GM21515 (cell line): ENCODE data around the gene RDH5.

Source experiments
- ATAC-seq: cut with Tn5 transposase; IDR thresholded peaks from one replicate; pipeline ENCODE4 v1.9.1; 2021; ENCODE audit not compliant: unreplicated experiment

The RDH5 gene, protein sequence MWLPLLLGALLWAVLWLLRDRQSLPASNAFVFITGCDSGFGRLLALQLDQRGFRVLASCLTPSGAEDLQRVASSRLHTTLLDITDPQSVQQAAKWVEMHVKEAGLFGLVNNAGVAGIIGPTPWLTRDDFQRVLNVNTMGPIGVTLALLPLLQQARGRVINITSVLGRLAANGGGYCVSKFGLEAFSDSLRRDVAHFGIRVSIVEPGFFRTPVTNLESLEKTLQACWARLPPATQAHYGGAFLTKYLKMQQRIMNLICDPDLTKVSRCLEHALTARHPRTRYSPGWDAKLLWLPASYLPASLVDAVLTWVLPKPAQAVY

DNA sequence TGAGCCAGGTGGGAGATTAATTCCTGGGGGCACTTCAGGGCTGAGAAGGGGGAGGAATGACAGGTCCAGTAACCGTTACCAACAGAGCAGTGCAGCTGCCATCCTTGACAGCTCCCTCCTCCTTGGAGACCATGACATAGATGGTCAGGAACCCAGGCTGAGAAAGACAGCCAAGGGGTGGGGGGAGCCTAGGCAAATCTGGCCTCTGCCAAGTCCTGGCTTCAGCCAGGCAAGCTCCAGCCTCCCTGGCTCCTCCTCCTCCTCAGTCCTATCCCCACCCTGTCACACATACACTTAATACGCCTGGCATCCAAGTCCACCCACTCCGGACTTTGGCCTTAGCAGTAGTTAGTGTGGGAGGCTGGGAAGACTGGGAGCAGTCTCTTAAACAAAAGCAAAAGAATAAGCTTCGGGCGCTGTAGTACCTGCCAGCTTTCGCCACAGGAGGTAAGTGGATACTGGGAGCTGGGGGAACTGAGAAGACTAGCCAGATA, at the start of gene RDH5:
TSS of gene RDH5 (plus strand) at position 323 of the 494 bp plus-strand sequence. CDS start 792 bp downstream, outside the sequence.
- no peak for ATAC-seq

DNA sequence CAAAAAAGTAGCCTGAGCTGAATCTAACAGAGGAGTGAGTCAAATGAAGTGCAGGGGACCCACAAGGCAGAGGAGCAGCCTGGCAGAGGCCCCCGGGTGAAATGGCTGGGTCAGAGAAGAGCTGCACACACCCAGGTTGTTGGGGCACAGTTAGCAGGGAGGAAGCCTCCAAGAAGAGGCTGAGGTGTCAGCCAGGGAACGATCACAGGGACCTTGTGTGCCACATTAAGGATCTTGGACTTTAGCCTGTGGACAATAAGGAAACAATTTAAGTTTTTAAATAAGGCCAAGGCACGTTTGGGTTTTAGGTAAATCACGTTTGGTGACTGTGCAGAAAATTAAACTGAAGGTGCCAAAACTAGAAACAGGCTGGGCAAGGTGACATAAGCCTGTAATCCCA, 48.4 kb upstream of the RDH5 start:
- no peak for ATAC-seq

DNA sequence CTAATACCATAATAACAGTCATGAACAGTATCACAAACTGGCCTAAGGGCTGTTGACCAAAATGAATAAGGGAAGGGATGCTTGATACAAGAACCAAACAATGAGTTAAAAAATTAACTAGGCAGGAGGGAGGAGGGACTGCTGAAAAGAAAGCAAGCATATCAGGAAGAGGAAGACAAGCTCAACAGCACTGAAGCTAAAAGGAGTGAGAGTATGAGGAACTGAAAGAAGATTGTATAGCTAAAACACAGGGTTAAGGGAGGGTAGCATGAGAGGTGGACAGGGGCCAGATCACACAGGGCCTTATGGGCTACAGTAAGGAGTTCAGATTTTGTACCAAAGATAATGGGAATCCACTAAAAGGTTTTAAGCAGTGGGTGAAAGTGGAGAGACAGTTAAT, 46.6 kb upstream of the RDH5 start:
- ATAC-seq = peak; percentile 98

DNA sequence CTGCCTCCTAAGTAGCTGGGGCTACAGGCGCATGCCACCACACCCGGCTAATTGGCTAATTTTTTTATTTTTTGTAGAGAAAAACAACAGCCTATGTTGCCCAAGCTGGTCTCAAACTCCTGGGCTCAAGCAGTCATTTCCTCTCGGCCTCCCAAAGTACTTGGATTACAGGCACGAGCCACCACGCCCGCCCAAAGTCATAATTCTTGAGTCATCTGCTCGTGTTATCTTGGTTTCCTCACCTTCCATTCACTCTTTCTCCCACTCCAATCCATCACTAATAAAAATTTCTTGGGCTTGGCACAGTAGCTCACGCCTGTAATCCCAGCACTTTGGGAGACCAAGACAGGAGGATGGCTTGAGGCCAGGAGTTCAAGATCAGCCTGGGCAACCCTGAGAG, 44.5 kb upstream of the RDH5 start:
- ATAC-seq = no peak

DNA sequence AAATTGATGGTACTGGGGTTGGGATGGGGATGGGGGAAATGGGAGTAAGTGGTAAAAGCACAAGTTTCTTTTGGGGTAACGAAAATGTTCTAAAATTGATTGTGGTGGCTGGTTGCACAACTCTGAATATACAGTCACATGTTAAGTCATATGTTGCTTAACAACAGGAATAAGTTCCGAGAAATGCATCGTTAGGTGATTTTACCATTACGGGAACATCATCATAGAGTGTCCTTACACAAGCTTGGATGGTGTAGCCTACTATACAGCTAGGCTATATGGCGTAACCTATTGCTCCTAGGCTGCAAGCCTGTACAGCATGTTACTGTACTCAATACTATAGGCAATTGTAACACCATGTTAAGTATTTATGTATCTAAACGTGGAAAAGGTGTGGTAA, 43.5 kb upstream of the RDH5 start:
- no peak for ATAC-seq

DNA sequence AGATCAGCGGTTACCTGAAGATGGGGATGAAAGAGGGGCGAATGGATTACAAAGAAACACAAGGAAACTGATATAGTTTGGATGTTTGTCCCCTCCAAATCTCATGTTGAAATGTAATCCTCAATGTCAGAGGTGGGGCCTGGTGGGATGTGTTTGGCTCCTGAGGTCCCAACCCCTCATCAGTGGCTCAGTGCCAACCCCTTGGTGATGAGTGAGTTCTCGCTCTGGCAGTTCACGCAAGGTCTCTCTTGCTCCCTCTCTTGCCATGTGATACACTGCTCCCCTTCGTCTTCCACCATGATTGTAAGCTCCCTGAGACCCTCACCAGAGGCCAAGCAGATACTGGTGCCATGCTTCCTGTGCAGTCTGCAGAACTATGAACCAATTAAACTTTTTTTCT, 40.5 kb upstream of the RDH5 start:
- no peak for ATAC-seq

DNA sequence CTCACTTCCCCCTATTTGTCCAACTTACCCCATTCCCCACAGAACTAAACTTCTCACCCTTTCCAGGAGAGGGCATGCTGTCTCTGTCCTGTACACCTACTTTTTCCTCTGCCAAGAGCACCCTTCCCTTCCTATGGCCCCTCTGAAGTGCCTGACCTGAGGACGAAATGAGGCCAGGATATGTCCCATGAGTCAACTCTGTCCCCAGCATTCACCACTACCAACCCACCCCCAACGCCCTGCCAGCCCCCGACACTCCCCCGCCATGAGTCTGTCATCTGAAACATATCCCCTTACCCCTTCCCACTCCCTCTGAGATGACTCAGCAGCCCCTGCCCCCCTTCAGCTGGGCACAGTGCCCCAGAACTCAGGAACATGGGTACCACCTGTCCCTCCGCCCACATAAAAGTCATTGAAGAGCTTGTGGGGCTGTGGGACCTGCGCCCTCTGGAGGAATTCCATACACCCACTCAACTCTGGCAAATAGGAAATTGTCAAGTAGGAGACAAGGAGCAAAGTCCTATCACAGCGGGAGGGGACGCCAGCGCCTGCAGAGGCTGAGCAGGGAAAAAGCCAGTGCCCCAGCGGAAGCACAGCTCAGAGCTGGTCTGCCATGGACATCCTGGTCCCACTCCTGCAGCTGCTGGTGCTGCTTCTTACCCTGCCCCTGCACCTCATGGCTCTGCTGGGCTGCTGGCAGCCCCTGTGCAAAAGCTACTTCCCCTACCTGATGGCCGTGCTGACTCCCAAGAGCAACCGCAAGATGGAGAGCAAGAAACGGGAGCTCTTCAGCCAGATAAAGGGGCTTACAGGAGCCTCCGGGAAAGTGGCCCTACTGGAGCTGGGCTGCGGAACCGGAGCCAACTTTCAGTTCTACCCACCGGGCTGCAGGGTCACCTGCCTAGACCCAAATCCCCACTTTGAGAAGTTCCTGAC, 38.8 kb upstream of the RDH5 start:
- ATAC-seq = no peak

DNA sequence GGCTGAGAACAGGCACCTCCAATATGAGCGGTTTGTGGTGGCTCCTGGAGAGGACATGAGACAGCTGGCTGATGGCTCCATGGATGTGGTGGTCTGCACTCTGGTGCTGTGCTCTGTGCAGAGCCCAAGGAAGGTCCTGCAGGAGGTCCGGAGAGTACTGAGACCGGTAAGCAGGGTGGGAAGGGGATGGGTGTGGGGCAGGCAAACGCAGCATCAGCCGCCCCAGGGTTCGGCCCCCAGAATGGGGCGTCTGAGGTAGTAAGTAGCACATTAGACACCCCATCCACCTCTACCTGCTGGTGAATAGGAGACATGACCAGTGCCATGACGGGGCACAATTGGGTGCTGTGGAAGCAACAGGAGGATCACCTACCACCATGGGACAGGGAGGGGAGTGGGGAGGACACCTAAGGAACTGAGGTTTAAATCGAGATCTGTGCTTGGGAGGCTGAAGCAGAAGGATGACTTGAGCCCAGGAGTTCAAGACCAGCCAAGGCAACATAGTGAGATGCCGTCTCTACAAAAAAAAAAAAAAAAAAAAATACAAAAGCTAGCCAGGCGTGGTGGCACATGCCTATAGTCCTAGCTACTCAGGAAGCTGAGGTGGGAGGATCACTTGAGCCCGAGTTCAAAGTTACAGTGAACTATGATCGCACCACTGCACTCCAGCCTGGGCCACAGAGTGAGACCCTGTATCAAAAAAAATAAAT, 38.0 kb upstream of the RDH5 start:
- ATAC-seq = no peak

DNA sequence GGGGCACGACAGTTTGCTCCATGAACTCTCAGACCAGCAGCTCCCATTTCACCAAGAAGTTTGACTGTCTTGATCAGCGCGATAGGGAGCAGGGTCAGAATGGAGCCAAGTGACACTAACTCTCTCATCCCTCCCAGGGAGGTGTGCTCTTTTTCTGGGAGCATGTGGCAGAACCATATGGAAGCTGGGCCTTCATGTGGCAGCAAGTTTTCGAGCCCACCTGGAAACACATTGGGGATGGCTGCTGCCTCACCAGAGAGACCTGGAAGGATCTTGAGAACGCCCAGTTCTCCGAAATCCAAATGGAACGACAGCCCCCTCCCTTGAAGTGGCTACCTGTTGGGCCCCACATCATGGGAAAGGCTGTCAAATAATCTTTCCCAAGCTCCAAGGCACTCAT, 36.5 kb upstream of the RDH5 start:
- no peak for ATAC-seq

DNA sequence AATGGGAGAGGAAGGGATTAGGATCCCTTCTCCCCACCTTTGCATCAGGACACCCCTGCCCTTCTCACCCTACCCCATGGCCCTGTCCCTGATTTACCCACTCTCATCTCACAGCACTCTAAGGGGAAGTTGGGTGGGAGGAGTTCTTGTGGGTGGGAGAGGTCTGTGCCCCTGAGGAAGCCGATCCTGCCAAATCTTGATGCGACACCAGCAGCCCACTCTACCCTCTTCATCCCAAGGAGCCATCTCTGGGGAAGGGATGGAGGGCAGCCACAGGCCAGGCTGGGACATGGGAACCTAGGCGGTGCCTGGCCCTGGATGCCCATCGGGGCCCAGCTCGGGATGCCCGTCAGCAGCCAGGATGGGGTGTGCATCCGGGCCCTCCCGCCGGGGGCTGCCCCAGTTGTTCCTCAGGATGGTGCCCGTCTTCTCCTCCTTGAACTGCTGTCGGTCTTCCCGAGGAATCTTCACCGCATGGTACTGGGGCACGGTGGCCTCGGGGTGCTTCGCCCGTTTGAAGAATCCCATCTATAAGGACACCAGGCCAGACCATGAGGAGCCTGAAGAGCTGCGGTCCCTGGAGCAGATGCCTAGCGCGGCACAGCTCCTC, 35.3 kb upstream of the RDH5 start:
- no peak for ATAC-seq

DNA sequence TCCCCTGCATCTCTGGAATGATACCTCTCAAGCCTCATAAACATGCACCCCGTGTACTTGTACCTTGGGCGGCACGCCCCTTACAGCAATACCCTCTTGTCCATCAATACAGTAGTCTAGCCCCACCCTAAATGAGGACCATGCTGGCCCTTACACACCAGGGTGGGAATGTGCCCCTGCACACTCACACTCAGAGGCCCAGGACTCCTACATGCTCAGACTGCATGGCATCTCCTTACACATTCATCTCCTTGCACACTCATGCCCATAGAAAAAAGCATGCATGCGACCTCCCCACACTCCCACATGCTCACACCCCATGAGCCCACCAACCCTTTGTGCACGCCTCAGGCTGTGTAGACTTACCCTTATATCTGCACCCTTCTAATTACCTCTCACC, 34.5 kb upstream of the RDH5 start:
- ATAC-seq = no peak

DNA sequence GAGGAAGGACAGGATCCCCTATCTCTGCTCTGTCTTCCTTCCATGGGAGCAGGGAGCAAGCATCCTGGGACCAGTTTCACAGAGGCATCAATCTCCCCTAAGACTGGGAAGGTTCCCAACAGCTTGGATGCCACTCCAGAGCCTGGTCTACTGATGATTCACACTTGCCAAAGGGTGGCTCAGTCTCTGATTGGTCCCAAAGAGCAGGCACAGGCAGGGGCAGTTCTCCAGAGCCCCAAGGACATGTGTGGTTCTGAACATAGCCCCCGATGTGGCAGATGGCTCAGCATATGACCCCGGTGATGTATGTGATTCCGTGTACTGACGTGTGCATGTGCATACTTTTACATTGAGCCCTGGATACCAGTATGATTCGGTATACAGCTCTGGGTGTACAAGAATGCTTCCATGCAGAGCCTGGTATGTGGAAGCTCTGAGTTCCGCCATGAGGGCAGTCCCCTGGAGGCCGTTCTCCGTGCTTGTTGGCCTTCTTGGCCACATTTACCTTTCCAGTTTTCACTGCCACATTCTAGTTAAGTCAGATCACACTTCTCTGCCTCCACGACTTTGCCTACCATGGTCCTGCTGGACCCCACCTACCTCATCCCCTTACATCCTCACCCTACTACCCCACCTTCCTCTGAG, 33.7 kb upstream of the RDH5 start:
- ATAC-seq = no peak

DNA sequence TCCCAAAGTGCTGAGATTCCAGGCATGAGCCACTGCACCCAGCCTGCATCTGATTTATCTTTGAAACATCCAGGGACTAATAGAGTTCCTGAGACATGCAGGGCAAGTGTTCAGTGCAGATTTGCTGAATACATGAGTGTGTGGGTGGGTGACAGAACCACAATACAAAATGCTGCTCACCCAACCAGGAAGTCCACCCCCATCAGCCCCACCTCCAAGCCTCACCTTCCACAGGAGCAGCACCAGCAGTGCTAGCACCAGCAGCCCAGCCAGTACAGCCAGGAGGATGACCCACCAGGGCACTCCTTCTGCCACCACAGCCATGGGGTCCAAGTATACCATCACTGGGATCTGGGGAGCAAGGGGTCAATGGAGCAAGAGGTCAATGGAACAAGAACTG, 32.4 kb upstream of the RDH5 start:
- no peak for ATAC-seq

DNA sequence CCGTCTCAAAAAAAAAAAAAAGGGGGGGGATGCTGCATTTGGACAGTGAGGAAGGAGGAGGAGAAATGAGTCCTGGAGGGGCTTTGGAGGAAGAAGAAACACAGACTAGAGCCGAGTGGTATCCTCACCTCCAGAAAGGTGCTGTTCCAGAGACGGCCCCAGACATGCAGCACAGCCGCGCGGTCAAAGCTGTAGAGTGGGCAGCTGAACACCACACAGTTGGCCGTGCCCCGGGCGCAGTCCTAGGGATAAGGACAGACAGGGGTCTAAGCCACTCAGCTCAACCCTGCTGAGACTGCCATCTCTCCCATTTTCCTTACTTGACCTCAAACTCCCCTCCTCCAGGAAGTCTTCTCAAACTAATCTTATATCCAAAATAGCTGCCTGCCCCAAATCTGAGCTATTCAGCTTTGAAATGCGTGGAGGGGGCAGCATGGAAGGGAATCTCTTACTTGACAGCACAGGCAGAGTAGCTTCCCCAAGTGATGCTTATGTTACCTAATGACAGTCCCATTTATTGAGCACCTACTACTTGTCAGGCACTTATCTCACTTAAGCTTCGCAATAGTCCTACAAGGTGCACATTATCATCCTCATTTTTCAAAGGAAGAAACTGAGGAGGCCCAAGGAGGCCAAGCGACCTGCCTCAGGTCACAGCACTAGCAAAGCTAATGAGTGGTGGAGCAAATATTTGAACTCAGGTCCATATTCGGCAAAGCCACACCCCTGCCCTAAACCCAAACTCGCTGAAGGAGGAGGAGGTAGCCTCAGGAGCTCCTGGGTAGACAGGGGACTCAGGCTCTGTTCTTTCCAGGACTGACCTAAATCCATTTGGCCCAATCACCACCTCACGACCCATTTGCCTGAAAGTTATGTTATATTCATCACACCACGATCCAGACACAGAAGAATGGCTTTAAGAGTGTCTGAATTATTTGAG, 31.2 kb upstream of the RDH5 start:
- ATAC-seq = no peak

DNA sequence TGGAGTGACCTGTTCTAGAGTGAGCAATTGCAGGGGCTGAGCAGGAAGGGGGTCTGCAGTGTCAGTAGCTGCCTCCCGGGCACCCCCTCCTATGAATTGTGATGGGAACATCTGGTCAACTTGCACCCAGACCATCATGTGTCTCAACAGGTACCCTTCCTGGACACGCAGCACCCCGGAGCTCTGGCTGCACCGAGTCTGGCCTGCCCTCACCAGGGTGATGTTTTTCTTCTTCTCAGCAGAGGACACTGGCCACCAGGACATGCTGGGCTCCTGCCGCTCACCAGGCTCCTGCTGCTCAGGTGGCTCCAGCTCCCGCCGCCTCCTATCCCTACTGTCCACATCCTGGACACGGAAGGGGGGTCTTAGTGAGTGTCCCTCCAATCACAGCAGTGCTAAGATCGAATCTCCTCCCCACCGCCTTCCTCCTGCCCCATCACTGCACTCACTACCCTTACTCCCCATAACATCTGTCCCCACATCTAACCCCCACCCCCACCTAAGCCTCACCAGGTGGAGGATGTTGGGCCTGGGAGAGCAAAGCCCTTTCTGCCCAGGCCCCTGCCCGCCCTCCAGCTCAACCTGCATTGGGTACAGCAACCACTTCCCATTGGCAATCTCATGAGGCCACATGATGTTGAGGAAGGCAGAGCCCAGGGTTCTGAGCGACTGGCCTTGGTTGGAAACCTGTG, 27.4 kb upstream of the RDH5 start:
- ATAC-seq = no peak

DNA sequence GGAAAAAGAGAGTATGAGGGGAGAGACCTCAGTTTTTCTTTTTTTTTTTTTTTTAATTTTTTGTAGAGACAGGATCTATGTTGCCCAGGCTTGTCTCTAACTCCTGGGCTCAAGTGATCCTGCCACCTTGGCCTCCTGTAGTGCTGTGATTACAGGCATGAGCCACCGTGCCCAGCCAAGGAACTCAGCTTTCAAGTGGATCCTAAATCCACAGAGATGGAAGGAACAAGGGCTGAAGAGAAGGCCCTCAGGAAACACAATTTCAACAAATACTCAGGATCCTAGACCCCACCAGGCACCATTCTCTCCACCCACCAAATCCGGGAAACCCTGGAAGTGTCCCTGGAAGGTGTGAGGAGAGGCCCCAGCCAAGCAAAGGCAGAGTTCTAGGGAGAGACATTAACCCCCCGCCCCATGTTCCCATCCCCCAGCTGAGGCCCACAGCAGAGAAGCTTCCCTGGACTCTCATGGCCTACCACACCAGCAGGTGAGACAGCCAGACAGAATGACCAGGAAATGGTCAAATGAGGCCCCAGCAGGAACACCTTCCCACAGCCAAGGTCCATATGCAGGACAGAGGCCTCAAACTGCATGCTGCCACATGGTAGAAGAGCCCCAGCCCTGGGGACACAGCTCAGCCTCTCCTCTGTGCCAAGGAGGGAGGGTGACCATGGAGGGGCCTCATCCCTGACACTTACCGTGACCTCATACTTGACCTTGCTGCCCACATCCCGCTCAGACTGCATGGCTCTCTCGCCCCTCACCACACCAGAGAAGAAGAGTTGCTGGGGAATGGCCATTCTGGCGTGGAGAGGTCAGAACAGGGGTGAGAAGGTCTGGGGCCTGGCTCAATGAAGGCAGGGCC, 26.6 kb upstream of the RDH5 start:
- no peak for ATAC-seq

DNA sequence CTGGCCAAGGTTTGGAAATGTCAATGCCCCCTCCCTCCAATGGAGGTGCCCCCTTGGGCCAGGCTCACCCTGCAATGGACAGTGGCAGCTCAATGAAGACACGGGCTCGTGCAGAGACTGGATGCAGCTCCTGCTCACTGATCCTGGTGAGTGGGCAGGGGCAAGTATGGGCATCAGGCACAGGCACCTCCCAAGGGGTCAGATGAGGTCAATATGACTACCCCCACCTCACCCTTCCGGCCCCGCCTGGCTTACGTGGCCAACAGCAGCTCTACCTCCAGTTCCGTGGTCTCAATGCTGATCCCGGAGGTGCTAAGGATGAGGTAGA, 26.0 kb upstream of the RDH5 start:
- no peak for ATAC-seq

DNA sequence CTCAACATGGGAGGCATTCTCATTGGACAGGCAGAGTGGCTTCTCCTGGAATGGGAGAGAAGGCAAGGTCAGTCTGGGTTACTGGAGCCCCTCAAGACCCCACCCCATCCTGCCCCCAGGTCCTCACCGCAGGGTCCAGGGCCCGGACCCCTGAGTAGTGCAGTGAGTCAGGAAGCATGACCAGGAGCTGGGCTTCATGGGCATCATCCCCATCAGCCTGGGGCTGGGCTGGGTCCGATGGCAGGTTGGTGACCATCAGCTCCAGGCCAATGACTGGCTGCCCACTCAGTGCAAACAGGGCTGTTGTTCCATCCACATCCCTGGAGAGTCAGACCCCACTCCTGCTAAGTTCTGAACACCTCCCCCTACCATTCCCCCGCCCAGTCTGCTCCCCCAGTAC, 25.5 kb upstream of the RDH5 start:
- ATAC-seq = no peak
